Natural killer cell treated with Interleukin-12 subunit alpha and Interleukin-12 subunit beta and Interleukin-15 and Interleukin-18, amount 100 ng/mL, for 72 hours (primary cell): ENCODE measurements around the gene ACOD1. TPM values are rescaled to one million over a fixed set of nuclear protein-coding genes. Genes with fewer than 3 reads are reported as not detected.
"Not testable (repeated sequence)": the region's sequence is repeated elsewhere in the genome, so short reads cannot be mapped to it uniquely, and the experiment has no call there.

Experiments
- ATAC-seq, 2 donors: fragments of 150-1000 bp; cut with Tn5 transposase in 1 of 2; sonication (Bioruptor Pico), chemical (Tn5 transposase) in 1 of 2; 2 replicates each; pipeline ENCODE4 v1.10.0; 2021
- DNase-seq: peaks from one replicate; pipeline ENCODE4 v3.0.0; 2022; ENCODE audit warnings: low spot score
- H3K27ac Mint-ChIP-seq, 2 donors: 1 replicate in 1 of 2; 2 replicates in 1 of 2; pipeline ENCODE4 v1.8.0; 2022; ENCODE audit warnings: mixed read lengths in 2 of 2, mild to moderate bottlenecking in 1 of 2, moderate library complexity in 1 of 2
- H3K27me3 Mint-ChIP-seq, 2 donors: 1 replicate in 1 of 2; 2 replicates in 1 of 2; pipeline ENCODE4 v1.8.0; 2022; ENCODE audit warnings: mixed read lengths in 2 of 2
- H3K36me3 Mint-ChIP-seq: one replicate; pipeline ENCODE4 v1.8.0; 2022; ENCODE audit warnings: mixed read lengths
- H3K4me1 Mint-ChIP-seq, 2 donors: 1 replicate in 1 of 2; 2 replicates in 1 of 2; pipeline ENCODE4 v1.8.0; 2022; ENCODE audit warnings: low read depth in 2 of 2, mixed read lengths in 2 of 2, mild to moderate bottlenecking in 1 of 2
- H3K4me3 Mint-ChIP-seq: one replicate; pipeline ENCODE4 v1.8.0; 2022; ENCODE audit warnings: mixed read lengths
- H3K9me3 Mint-ChIP-seq: 2 replicates; pipeline ENCODE4 v1.8.0; 2022; ENCODE audit warnings: mixed read lengths
- total RNA-seq, 2 donors: library from RNA; stranded (reverse); gene quantifications; one replicate each; pipeline ENCODE4 v1.2.3, GENCODE V29; 2022

Gene ACOD1
- total RNA-seq, 2 donors from 2014 or later: not detected

- peaks cover 11 to 13% of the 10 kb centered on the region in 2 donors for H3K4me1 Mint-ChIP-seq
- H3K27ac Mint-ChIP-seq: no peak overlapping the region
- H3K9me3 Mint-ChIP-seq: no peaks in the 10 kb centered on the region
- no peak overlapping the region for H3K4me3 Mint-ChIP-seq
- peaks cover 5% of the 10 kb centered on the region for H3K36me3 Mint-ChIP-seq
- H3K27me3 Mint-ChIP-seq: peaks cover 19 to 28% of the 10 kb centered on the region in 2 donors
- ATAC-seq (no peak), DNase-seq (no peak)
Observed at GRCh38 chr13:76932076-76932475, 16.2 kb upstream of the ACOD1 start.

- Mint-ChIP-seq H3K9me3 (no peaks in the 10 kb centered on the region), H3K36me3 (peaks cover 5% of the 10 kb centered on the region), H3K27ac (no peak overlapping the region), H3K27me3 (peaks cover 22 to 26% of the 10 kb centered on the region in 2 donors), H3K4me1 (no peaks in the 10 kb centered on the region), H3K4me3 (no peak overlapping the region)
- DNase-seq (no peak), ATAC-seq (no peak)
Observed at GRCh38 chr13:76934671-76935070, 13.6 kb upstream of the ACOD1 start.

GRCh38 chr13:76936763-76937162 is 11.5 kb upstream of the ACOD1 start:
- Mint-ChIP-seq H3K4me3 (no peak overlapping the region), H3K9me3 (no peaks in the 10 kb centered on the region), H3K27me3 (peaks cover 9 to 19% of the 10 kb centered on the region in 2 donors), H3K36me3 (no peaks in the 10 kb centered on the region), H3K4me1 (no peaks in the 10 kb centered on the region), H3K27ac (no peak overlapping the region)
- DNase-seq (no peak), ATAC-seq (no peak)

- DNase-seq (no peak), ATAC-seq (no peak)
- Mint-ChIP-seq H3K36me3 (no peaks in the 10 kb centered on the region), H3K9me3 (no peaks in the 10 kb centered on the region), H3K4me1 (no peaks in the 10 kb centered on the region), H3K27me3 (peaks cover 9 to 19% of the 10 kb centered on the region in 2 donors), H3K4me3 (no peak overlapping the region), H3K27ac (no peak overlapping the region)
Observed at GRCh38 chr13:76937281-76937820, 11.0 kb upstream of the ACOD1 start.

GRCh38 chr13:76939215-76939614 is 9.1 kb upstream of the ACOD1 start:
- ATAC-seq (no peak), DNase-seq (no peak)
- Mint-ChIP-seq H3K27ac (no peak overlapping the region), H3K27me3 (peaks cover 7 to 25% of the 10 kb centered on the region in 2 donors), H3K9me3 (no peaks in the 10 kb centered on the region), H3K36me3 (no peaks in the 10 kb centered on the region), H3K4me1 (no peaks in the 10 kb centered on the region), H3K4me3 (no peak overlapping the region)

GRCh38 chr13:76942363-76942762 is 5.9 kb upstream of the ACOD1 start:
- ATAC-seq (no peak), DNase-seq (no peak)

GRCh38 chr13:76943646-76944045 is 4.7 kb upstream of the ACOD1 start:
- Mint-ChIP-seq H3K4me3 (no peak overlapping the region), H3K27ac (no peak overlapping the region), H3K36me3 (no peaks in the 10 kb centered on the region), H3K27me3 (peaks cover 9 to 29% of the 10 kb centered on the region in 2 donors), H3K4me1 (no peaks in the 10 kb centered on the region), H3K9me3 (no peaks in the 10 kb centered on the region)
- ATAC-seq (no peak), DNase-seq (no peak)

More at GRCh38 chr13:76942363-76942762, 5.9 kb upstream of the ACOD1 start:
- peaks cover 7 to 30% of the 10 kb centered on the region in 2 donors for H3K27me3 Mint-ChIP-seq
- no peaks in the 10 kb centered on the region for H3K4me1 Mint-ChIP-seq
- H3K27ac Mint-ChIP-seq: no peak overlapping the region
- H3K4me3 Mint-ChIP-seq: no peak overlapping the region
- no peaks in the 10 kb centered on the region for H3K36me3 Mint-ChIP-seq
- no peaks in the 10 kb centered on the region for H3K9me3 Mint-ChIP-seq

GRCh38 chr13:76944456-76944855 is 3.9 kb upstream of the ACOD1 start:
- no peaks in the 10 kb centered on the region for H3K36me3 Mint-ChIP-seq
- no peaks in the 10 kb centered on the region for H3K9me3 Mint-ChIP-seq
- DNase-seq (no peak), ATAC-seq (no peak)
- H3K4me1 Mint-ChIP-seq: no peaks in the 10 kb centered on the region
- H3K27me3 Mint-ChIP-seq: peaks cover 8 to 21% of the 10 kb centered on the region in 2 donors
- H3K27ac Mint-ChIP-seq: no peak overlapping the region
- H3K4me3 Mint-ChIP-seq: no peak overlapping the region

GRCh38 chr13:76950101-76950500 is 1.8 kb downstream of the ACOD1 start:
- Mint-ChIP-seq H3K9me3 (no peaks in the 10 kb centered on the region), H3K27me3 (peaks cover 27 to 33% of the 10 kb centered on the region in 2 donors), H3K4me3 (no peak overlapping the region), H3K36me3 (no peaks in the 10 kb centered on the region), H3K4me1 (no peaks in the 10 kb centered on the region), H3K27ac (no peak overlapping the region)
- no peak for DNase-seq
- no peak for ATAC-seq

GRCh38 chr13:76953968-76954367 is 5.7 kb downstream of the ACOD1 start:
- Mint-ChIP-seq H3K27ac (no peak overlapping the region), H3K4me3 (no peak overlapping the region), H3K27me3 (peaks cover 33 to 39% of the 10 kb centered on the region in 2 donors), H3K9me3 (no peaks in the 10 kb centered on the region), H3K36me3 (peaks cover 4% of the 10 kb centered on the region), H3K4me1 (no peaks in the 10 kb centered on the region)
- no peak for ATAC-seq
- no peak for DNase-seq

- Mint-ChIP-seq H3K9me3 (no peaks in the 10 kb centered on the region), H3K36me3 (peaks cover 4% of the 10 kb centered on the region), H3K4me3 (no peak overlapping the region), H3K4me1 (no peaks in the 10 kb centered on the region), H3K27me3 (peaks cover 33 to 38% of the 10 kb centered on the region in 2 donors), H3K27ac (no peak overlapping the region)
- DNase-seq (no peak), ATAC-seq (no peak)
Observed at GRCh38 chr13:76954538-76954937, 6.2 kb downstream of the ACOD1 start.

- H3K27me3 Mint-ChIP-seq: peaks cover 27 to 32% of the 10 kb centered on the region in 2 donors
- DNase-seq (no peak), ATAC-seq (no peak)
- no peaks in the 10 kb centered on the region for H3K4me1 Mint-ChIP-seq
- H3K4me3 Mint-ChIP-seq: no peak overlapping the region
- H3K27ac Mint-ChIP-seq: no peak overlapping the region
- peaks cover 6% of the 10 kb centered on the region for H3K36me3 Mint-ChIP-seq
- peaks cover under 1% of the 10 kb centered on the region for H3K9me3 Mint-ChIP-seq
Observed at GRCh38 chr13:76955193-76955592, 6.9 kb downstream of the ACOD1 start.

- DNase-seq (no peak), ATAC-seq (no peak)
- no peak overlapping the region for H3K4me3 Mint-ChIP-seq
- no peaks in the 10 kb centered on the region for H3K4me1 Mint-ChIP-seq
- H3K27me3 Mint-ChIP-seq: peaks cover 29 to 32% of the 10 kb centered on the region in 2 donors
- H3K9me3 Mint-ChIP-seq: peaks cover 5% of the 10 kb centered on the region
- H3K27ac Mint-ChIP-seq: no peak overlapping the region
- H3K36me3 Mint-ChIP-seq: peaks cover 11% of the 10 kb centered on the region
Observed at GRCh38 chr13:76955661-76956060, 7.3 kb downstream of the ACOD1 start.

GRCh38 chr13:76958841-76959432 is 10.6 kb downstream of the ACOD1 start:
- ATAC-seq (no peak), DNase-seq (no peak)
- H3K4me3 Mint-ChIP-seq: no peak overlapping the region
- H3K4me1 Mint-ChIP-seq: no peaks in the 10 kb centered on the region
- peaks cover 14% of the 10 kb centered on the region for H3K36me3 Mint-ChIP-seq
- peaks cover 21 to 36% of the 10 kb centered on the region in 2 donors for H3K27me3 Mint-ChIP-seq
- peaks cover 10% of the 10 kb centered on the region for H3K9me3 Mint-ChIP-seq
- H3K27ac Mint-ChIP-seq: no peak overlapping the region

GRCh38 chr13:76959734-76960133 is 11.4 kb downstream of the ACOD1 start:
- not testable (repeated sequence) for ATAC-seq, H3K27ac Mint-ChIP-seq, H3K4me3 Mint-ChIP-seq, DNase-seq, H3K9me3 Mint-ChIP-seq, H3K4me1 Mint-ChIP-seq
- peaks cover 14% of the 10 kb centered on the region for H3K36me3 Mint-ChIP-seq
- peaks cover 24 to 36% of the 10 kb centered on the region in 2 donors for H3K27me3 Mint-ChIP-seq
